HCT116 (cell line): ENCODE measurements around the gene PIMREG. TPM values are rescaled to one million over a fixed set of nuclear protein-coding genes. Genes with fewer than 3 reads are reported as not detected.

Source experiments
- ATAC-seq: fragments of 200-7000 bp; cut with Tn5 transposase; 2 replicates; pipeline ENCODE4 v1.9.1; 2020; ENCODE audit warnings: mild to moderate bottlenecking, moderate library complexity
- BruUV-seq: library from RNA; stranded (reverse); fragments of 400-500 nt; replicated peaks from 2 replicates; lab custom pipeline; 2021; lab: Mats Ljungman, UMichigan
- CTCF ChIA-PET: fragments of 300-600 bp; sonication (Branson Sonifier 250); formaldehyde crosslinking; loops from one replicate; lab custom pipeline; 2021; ENCODE audit warnings: antibody characterized with exemption; lab: Charles Lee
- POLR2A ChIA-PET: fragments of 300-600, 350-600 bp; sonication (Branson Sonifier 250); formaldehyde crosslinking; loops from one replicate; lab custom pipeline; 2021; ENCODE audit warnings: antibody characterized with exemption; lab: Charles Lee
- RAD21 ChIA-PET, 2 experiments: fragments of 300-600 bp; sonication (Branson Sonifier 250); formaldehyde crosslinking; loops; one replicate each; lab custom pipeline; 2023; ENCODE audit warnings: low total read pairs in 2 of 2; ENCODE audit not compliant: uncharacterized antibody in 2 of 2, unreplicated experiment in 2 of 2, low non-redundant PET in 1 of 2; lab: Charles Lee
- DNase-seq: peaks from one replicate; pipeline ENCODE4 v3.0.0-alpha.2; 2010; ENCODE audit warnings: low read depth, low spot score
- H2AFZ ChIP-seq: fragments of 200-600 bp; shearing (Covaris generic), sonication (generic); 2 replicates; pipeline ENCODE4 v1.6.1; 2017; ENCODE audit warnings: low read depth, mixed run types, mixed read lengths, antibody characterized with exemption, low read length; ENCODE audit not compliant: poor library complexity, severe bottlenecking
- H3K27ac ChIP-seq: 2 replicates; pipeline ENCODE4 v1.5.1; 2012; ENCODE audit warnings: low read depth, low read length
- H3K27me3 ChIP-seq: fragments of 200-600 bp; sonication (generic); 2 replicates; pipeline ENCODE4 v1.6.1; 2016; ENCODE audit warnings: mixed run types, low read length, mixed read lengths; ENCODE audit not compliant: insufficient read depth
- H3K36me3 ChIP-seq, 2 experiments: fragments of 200-500 bp in 1 of 2; fragments of 200-600 bp in 1 of 2; sonication (Bioruptor generic) in 1 of 2; sonication (generic) in 1 of 2; 2 replicates each; pipeline versions ENCODE4 v1.5.1 to v1.6.1; 2014 to 2016; ENCODE audit warnings: low read length in 2 of 2, inconsistent platforms in 1 of 2, mixed read lengths in 1 of 2, mixed run types in 1 of 2; ENCODE audit not compliant: insufficient read depth in 2 of 2, control insufficient read depth in 1 of 2
- H3K4me1 ChIP-seq, 2 experiments: fragments of 200-600 bp in 1 of 2; sonication (generic) in 1 of 2; 2 replicates each; pipeline versions ENCODE4 v1.5.1 to v1.6.1; 2012 to 2017; ENCODE audit warnings: low read length in 2 of 2, inconsistent platforms in 1 of 2, mild to moderate bottlenecking in 1 of 2, mixed read lengths in 1 of 2, mixed run types in 1 of 2, moderate library complexity in 1 of 2; ENCODE audit not compliant: insufficient read depth in 2 of 2, control insufficient read depth in 1 of 2
- H3K4me2 ChIP-seq: fragments of 200-600 bp; sonication (generic); 2 replicates; pipeline ENCODE4 v1.6.1; 2017; ENCODE audit warnings: mixed run types, low read length, mixed read lengths
- H3K4me3 ChIP-seq, 2 experiments: fragments of 200-600 bp in 1 of 2; sonication (generic) in 1 of 2; replicated peaks in 1 of 2; 2 replicates each; pipeline ENCODE4 v1.5.1; 2011 to 2016; ENCODE audit warnings: low read length in 2 of 2, control low read depth in 1 of 2, low read depth in 1 of 2, mild to moderate bottlenecking in 1 of 2, mixed read lengths in 1 of 2, mixed run types in 1 of 2
- H3K79me2 ChIP-seq: fragments of 200-600 bp; sonication (generic); 2 replicates; pipeline ENCODE4 v1.6.1; 2017; ENCODE audit warnings: mild to moderate bottlenecking, mixed run types, low read length, moderate library complexity, mixed read lengths; ENCODE audit not compliant: insufficient read depth
- H3K9ac ChIP-seq: fragments of 200-600 bp; sonication (generic); 2 replicates; pipeline ENCODE4 v1.6.1; 2016; ENCODE audit warnings: low read length, mixed read lengths
- H3K9me2 ChIP-seq: fragments of 200-600 bp; sonication (generic), shearing (Covaris generic); 2 replicates; pipeline ENCODE4 v1.6.1; 2017; ENCODE audit warnings: mixed run types, mild to moderate bottlenecking, moderate library complexity; ENCODE audit not compliant: insufficient read depth
- H3K9me3 ChIP-seq, 2 experiments: fragments of 200-500 bp in 1 of 2; fragments of 200-600 bp in 1 of 2; sonication (Bioruptor generic) in 1 of 2; sonication (generic) in 1 of 2; 2 replicates each; pipeline ENCODE4 v1.6.1; 2014 to 2017; ENCODE audit warnings: low read length in 2 of 2, mixed read lengths in 2 of 2, inconsistent platforms in 1 of 2, low read depth in 1 of 2, mild to moderate bottlenecking in 1 of 2, mixed run types in 1 of 2, moderate library complexity in 1 of 2; ENCODE audit not compliant: control insufficient read depth in 1 of 2, insufficient read depth in 1 of 2
- H4K20me1 ChIP-seq: fragments of 200-600 bp; sonication (generic), shearing (Covaris generic); 2 replicates; pipeline ENCODE4 v1.6.1; 2017; ENCODE audit warnings: mixed run types, mild to moderate bottlenecking, moderate library complexity; ENCODE audit not compliant: insufficient read depth
- CTCF ChIP-seq, 3 experiments: fragments of 200-600 bp in 1 of 3; sonication (generic) in 1 of 3; IDR thresholded peaks in 2 of 3; conservative IDR thresholded peaks in 1 of 3; 2 replicates each; pipeline ENCODE4 v1.5.1; 2012 to 2017; ENCODE audit warnings: low read depth in 2 of 3, low read length in 2 of 3, antibody characterized with exemption in 1 of 3, borderline replicate concordance in 1 of 3, control low read depth in 1 of 3, mild to moderate bottlenecking in 1 of 3, mixed read lengths in 1 of 3, mixed run types in 1 of 3, moderate library complexity in 1 of 3; ENCODE audit not compliant: insufficient read depth in 1 of 3
- EGR1 ChIP-seq: IDR thresholded peaks from 2 replicates; pipeline ENCODE4 v1.6.1; 2012; ENCODE audit warnings: low read depth
- EZH2 ChIP-seq: fragments of 200-600 bp; sonication (generic); IDR thresholded peaks from 2 replicates; pipeline ENCODE4 v1.6.1; 2017; ENCODE audit warnings: antibody characterized with exemption, mixed run types
- EZH2phosphoT487 ChIP-seq: fragments of 200-600 bp; IDR thresholded peaks from 2 replicates; pipeline ENCODE4 v1.6.1; 2018; ENCODE audit warnings: antibody characterized with exemption, borderline replicate concordance
- FOSL1 ChIP-seq: IDR thresholded peaks from 2 replicates; pipeline ENCODE4 v1.6.1; 2012; ENCODE audit warnings: low read depth
- POLR2A ChIP-seq: IDR thresholded peaks from 2 replicates; pipeline ENCODE4 v1.7.0; 2011; ENCODE audit warnings: borderline replicate concordance; ENCODE audit not compliant: insufficient read depth, insufficient read length; ENCODE audit errors: extremely low read depth
- POLR2AphosphoS5 ChIP-seq: IDR thresholded peaks from 2 replicates; pipeline ENCODE4 v1.6.1; 2011; ENCODE audit warnings: mild to moderate bottlenecking, low read depth, low read length, moderate library complexity
- SIN3A ChIP-seq: IDR thresholded peaks from 2 replicates; pipeline ENCODE4 v1.6.1; 2012; ENCODE audit warnings: low read depth
- TCF7L2 ChIP-seq: IDR thresholded peaks from 2 replicates; pipeline ENCODE4 v1.7.0; 2011; ENCODE audit warnings: borderline replicate concordance, inconsistent platforms; ENCODE audit not compliant: insufficient read depth, insufficient read length; ENCODE audit errors: extremely low read depth
- ZNF274 ChIP-seq: fragments of 200-500 bp; sonication (Bioruptor generic); IDR thresholded peaks from 2 replicates; pipeline ENCODE4 v1.6.1; 2014; ENCODE audit warnings: mild to moderate bottlenecking, low read depth, low read length, inconsistent platforms
- intact Hi-C: fragments of 100-400 bp; cut with micrococcal nuclease; formaldehyde crosslinking; loops from 2 replicates; pipeline ENCODE4 v1.10.0; 2022
- total RNA-seq: library from RNA; stranded (reverse); gene quantifications from one replicate; pipeline ENCODE4 v1.2.1, GENCODE V29; 2021; ENCODE audit not compliant: unreplicated experiment
- TF ChIP-seq, protein P1 (sequence below): IDR thresholded peaks from 2 replicates; pipeline ENCODE4 v1.6.1; 2012

The PIMREG gene
- total RNA-seq, 1 experiment from 2014 or later, result 57.0 TPM

GRCh38 chr17:6491071-6491700 lies 46.9 kb downstream of the PIMREG start:
- H3K27me3 ChIP-seq, result no peaks in the 10 kb centered on the region
- no peaks in the 10 kb centered on the region for H4K20me1 ChIP-seq
- no peaks in the 10 kb centered on the region for H3K9me2 ChIP-seq
- no peaks in the 10 kb centered on the region for H3K36me3 ChIP-seq
- no peaks in the 10 kb centered on the region for H3K79me2 ChIP-seq
- no peak overlapping the region for H2AFZ ChIP-seq
- no peak overlapping the region for H3K9ac ChIP-seq
- H3K4me3 ChIP-seq, result no peak overlapping the region
- H3K9me3 ChIP-seq, result no peaks in the 10 kb centered on the region
- H3K4me2 ChIP-seq, result no peak overlapping the region
- intact Hi-C loops, result no loop called here
- TF ChIP-seq FOSL1 (no peak), EGR1 (no peak), POLR2AphosphoS5 (no peak), SIN3A (no peak), EZH2phosphoT487 (no peak), POLR2A (no peak), CTCF (IDR thresholded peaks at IDR 0.05 in 2 of 3, conservative IDR thresholded peaks at IDR 0.05 in 1 of 3; ENCODE audit: borderline replicate concordance in 1 of 3, insufficient read depth in 1 of 3, low read depth in 2 of 3, low read length in 2 of 3) (no peak), TCF7L2 (no peak), EZH2 (no peak), ZNF274 (no peak)
- TF ChIP-seq, protein P1, sequence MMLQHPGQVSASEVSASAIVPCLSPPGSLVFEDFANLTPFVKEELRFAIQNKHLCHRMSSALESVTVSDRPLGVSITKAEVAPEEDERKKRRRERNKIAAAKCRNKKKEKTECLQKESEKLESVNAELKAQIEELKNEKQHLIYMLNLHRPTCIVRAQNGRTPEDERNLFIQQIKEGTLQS, result no peak
- DNase-seq (no peak), ATAC-seq (no peak)
- peaks cover 0 to 4% of the 10 kb centered on the region in 2 experiments; a peak in 1 of 4 replicates for H3K4me1 ChIP-seq
- CTCF ChIA-PET, result no interaction called here
- no peak overlapping the region for H3K27ac ChIP-seq
- RAD21 ChIA-PET, result no interaction called here
- no TSS peak for BruUV-seq
- POLR2A ChIA-PET, result no interaction called here
